H1 (cell line): ENCODE results near the gene ADGRV1. TPM values are rescaled to one million over a fixed set of nuclear protein-coding genes. Genes with fewer than 3 reads are reported as not detected.

Source experiments
- CTCF ChIA-PET: fragments of 300-600 bp; sonication (Branson Sonifier 250); formaldehyde crosslinking; loops from one replicate; lab custom pipeline; 2021; ENCODE audit not compliant: partially characterized antibody; lab: Charles Lee
- POLR2A ChIA-PET: fragments of 300-600 bp; sonication (Branson Sonifier 250); formaldehyde crosslinking; loops from one replicate; lab custom pipeline; 2021; ENCODE audit warnings: inconsistent platforms; ENCODE audit not compliant: partially characterized antibody; lab: Charles Lee
- DNase-seq, 2 experiments: peaks; one replicate each; pipeline versions ENCODE4 v3.0.0 to v3.0.0-alpha.2; 2010 to 2022; ENCODE audit warnings: low spot score in 2 of 2, low read depth in 1 of 2, mixed read lengths in 1 of 2
- FAIRE-seq: peaks from 2 replicates; lab custom pipeline; 2011; peaks lifted over from hg19 to GRCh38; lab: Jason Lieb, UNC
- H2AFZ ChIP-seq: 2 replicates; pipeline ENCODE4 v1.8.1; 2012; ENCODE audit warnings: low read length, inconsistent platforms
- H2AK5ac ChIP-seq: 2 replicates; pipeline ENCODE4 v1.6.1; 2013; ENCODE audit warnings: low read depth, low read length
- H2BK120ac ChIP-seq: replicated peaks from 2 replicates; pipeline ENCODE3; 2013; ENCODE audit warnings: low read depth, low read length, inconsistent platforms
- H2BK12ac ChIP-seq: 2 replicates; pipeline ENCODE4 v1.6.1; 2013; ENCODE audit warnings: low read depth, low read length
- H2BK15ac ChIP-seq: 2 replicates; pipeline ENCODE4 v1.6.1; 2013; ENCODE audit warnings: low read length
- H2BK20ac ChIP-seq: 2 replicates; pipeline ENCODE4 v1.6.1; 2013; ENCODE audit warnings: low read length
- H2BK5ac ChIP-seq: 2 replicates; pipeline ENCODE4 v1.6.1; 2013; ENCODE audit warnings: low read depth, low read length
- H3K14ac ChIP-seq: 2 replicates; pipeline ENCODE4 v1.6.1; 2013; ENCODE audit warnings: inconsistent platforms; ENCODE audit not compliant: insufficient read length
- H3K18ac ChIP-seq: 2 replicates; pipeline ENCODE4 v1.6.1; 2013; ENCODE audit warnings: low read length; ENCODE audit errors: extremely low read depth
- H3K23ac ChIP-seq: 2 replicates; pipeline ENCODE4 v1.6.1; 2013; ENCODE audit warnings: inconsistent platforms; ENCODE audit not compliant: insufficient read length
- H3K23me2 ChIP-seq: 2 replicates; pipeline ENCODE4 v1.6.1; 2013; ENCODE audit warnings: low read depth, low read length
- H3K27ac ChIP-seq: 2 replicates; pipeline ENCODE4 v1.6.1; 2011; ENCODE audit warnings: low read depth, low read length, inconsistent platforms
- H3K27me3 ChIP-seq, 4 experiments: replicated peaks in 1 of 4; 1 replicate in 1 of 4; 2 replicates in 3 of 4; pipeline versions ENCODE4 v1.6.1 to v1.8.1; 2011 to 2013; ENCODE audit warnings: low read length in 3 of 4, mild to moderate bottlenecking in 3 of 4, inconsistent platforms in 2 of 4, mixed read lengths in 2 of 4, moderate library complexity in 1 of 4; ENCODE audit not compliant: control insufficient read depth in 3 of 4, insufficient read depth in 3 of 4; ENCODE audit errors: extremely low read depth in 1 of 4
- H3K36me3 ChIP-seq, 4 experiments: 2 replicates each; pipeline versions ENCODE4 v1.6.1 to v1.8.1; 2011 to 2013; ENCODE audit warnings: mild to moderate bottlenecking in 4 of 4, low read length in 3 of 4, moderate library complexity in 2 of 4, control low read depth in 1 of 4, inconsistent platforms in 1 of 4; ENCODE audit not compliant: insufficient read depth in 4 of 4, control insufficient read depth in 2 of 4
- H3K4ac ChIP-seq: replicated peaks from 2 replicates; pipeline ENCODE3; 2013; ENCODE audit warnings: low read length, low read depth, mixed read lengths, inconsistent platforms; ENCODE audit not compliant: insufficient read length
- H3K4me1 ChIP-seq, 4 experiments: replicated peaks in 1 of 4; 1 replicate in 1 of 4; 2 replicates in 3 of 4; pipeline versions ENCODE4 v1.6.1 to v1.8.1; 2011 to 2013; ENCODE audit warnings: low read length in 3 of 4, inconsistent platforms in 2 of 4, mixed read lengths in 1 of 4; ENCODE audit not compliant: insufficient read depth in 4 of 4, control insufficient read depth in 3 of 4
- H3K4me2 ChIP-seq, 2 experiments: 2 replicates each; pipeline versions ENCODE4 v1.6.1 to v1.8.1; 2011 to 2013; ENCODE audit warnings: low read depth in 2 of 2, low read length in 2 of 2, control low read depth in 1 of 2, inconsistent platforms in 1 of 2, mild to moderate bottlenecking in 1 of 2; ENCODE audit not compliant: insufficient read depth in 1 of 2
- H3K4me3 ChIP-seq, 4 experiments: fragments of 200-600, 300-600 bp in 1 of 4; sonication (generic), shearing (Covaris generic), sonication (Bioruptor Twin) in 1 of 4; 2 replicates each; pipeline versions ENCODE4 v1.5.1 to v1.8.1; 2011 to 2016; ENCODE audit warnings: low read length in 4 of 4, low read depth in 3 of 4, control low read depth in 2 of 4, inconsistent platforms in 2 of 4, mild to moderate bottlenecking in 2 of 4, mixed read lengths in 1 of 4, moderate library complexity in 1 of 4; ENCODE audit not compliant: insufficient read depth in 2 of 4; ENCODE audit errors: extremely low read depth in 1 of 4
- H3K56ac ChIP-seq: replicated peaks from 2 replicates; pipeline ENCODE3; 2013; ENCODE audit warnings: low read depth, mild to moderate bottlenecking, mixed read lengths, low read length, inconsistent platforms; ENCODE audit not compliant: insufficient read length
- H3K79me1 ChIP-seq: 2 replicates; pipeline ENCODE4 v1.6.1; 2013; ENCODE audit warnings: low read depth, low read length, control low read depth
- H3K79me2 ChIP-seq, 2 experiments: 2 replicates each; pipeline versions ENCODE4 v1.6.1 to v1.8.1; 2012 to 2013; ENCODE audit warnings: low read length in 2 of 2, mild to moderate bottlenecking in 2 of 2, inconsistent platforms in 1 of 2; ENCODE audit not compliant: insufficient read depth in 2 of 2, control insufficient read depth in 1 of 2
- H3K9ac ChIP-seq, 4 experiments: replicated peaks in 1 of 4; 1 replicate in 1 of 4; 2 replicates in 3 of 4; pipeline versions ENCODE4 v1.6.1 to v1.8.1; 2011 to 2013; ENCODE audit warnings: low read depth in 3 of 4, low read length in 3 of 4, control low read depth in 2 of 4, mild to moderate bottlenecking in 2 of 4, moderate library complexity in 2 of 4, inconsistent platforms in 1 of 4; ENCODE audit errors: extremely low read depth in 1 of 4
- H3K9me3 ChIP-seq, 2 experiments: 2 replicates each; pipeline versions ENCODE4 v1.6.1 to v1.8.1; 2012 to 2013; ENCODE audit warnings: mild to moderate bottlenecking in 2 of 2, moderate library complexity in 2 of 2, control low read depth in 1 of 2, inconsistent platforms in 1 of 2, low read depth in 1 of 2, low read length in 1 of 2, mixed read lengths in 1 of 2; ENCODE audit not compliant: insufficient read depth in 2 of 2
- H4K20me1 ChIP-seq, 2 experiments: replicated peaks in 1 of 2; 2 replicates each; pipeline versions ENCODE3 to v1.8.1; 2011 to 2013; ENCODE audit warnings: inconsistent platforms in 2 of 2, low read length in 2 of 2, mild to moderate bottlenecking in 1 of 2; ENCODE audit not compliant: insufficient read depth in 2 of 2, control insufficient read depth in 1 of 2
- H4K5ac ChIP-seq: 2 replicates; pipeline ENCODE4 v1.6.1; 2013; ENCODE audit warnings: low read length, low read depth, mixed read lengths, inconsistent platforms; ENCODE audit not compliant: insufficient read length
- H4K8ac ChIP-seq: 2 replicates; pipeline ENCODE4 v1.8.0; 2013; ENCODE audit warnings: mild to moderate bottlenecking, moderate library complexity, low read length, inconsistent platforms; ENCODE audit not compliant: insufficient read depth; ENCODE audit errors: extremely low read depth
- H4K91ac ChIP-seq: replicated peaks from 2 replicates; pipeline ENCODE3; 2013; ENCODE audit warnings: low read length, mixed read lengths, inconsistent platforms; ENCODE audit not compliant: insufficient read length
- HDAC2 ChIP-seq, 2 experiments: fragments of 300-600 bp in 1 of 2; sonication (generic) in 1 of 2; IDR thresholded peaks; 2 replicates each; pipeline ENCODE4 v1.6.1; 2011 to 2012; ENCODE audit warnings: low read depth in 2 of 2, low read length in 2 of 2, mild to moderate bottlenecking in 2 of 2, moderate library complexity in 2 of 2, borderline replicate concordance in 1 of 2, inconsistent platforms in 1 of 2
- KDM4A ChIP-seq: IDR thresholded peaks from one replicate; pipeline ENCODE4 v1.7.1; 2012; ENCODE audit warnings: low read depth, mild to moderate bottlenecking, moderate library complexity, low read length, inconsistent platforms; ENCODE audit not compliant: severe bottlenecking
- RFX5 ChIP-seq: IDR thresholded peaks from 2 replicates; pipeline ENCODE4 v1.6.1; 2011; ENCODE audit warnings: low read depth, low read length, improper control_type of control experiment, borderline replicate concordance
- TAF1 ChIP-seq: IDR thresholded peaks from 2 replicates; pipeline ENCODE4 v1.6.1; 2011; ENCODE audit warnings: mild to moderate bottlenecking, low read depth, low read length
- WGBS, 2 experiments: shearing (Covaris generic) in 1 of 2; methylation state at CpG; one replicate each; pipeline versions ENCODE4 v1.1.6 to v1.1.7; 2013 to 2015; ENCODE audit warnings: low lambda C conversion rate in 2 of 2, mixed read lengths in 2 of 2, inconsistent platforms in 1 of 2, low coverage in 1 of 2, missing lambda C conversion rate in 1 of 2; ENCODE audit not compliant: insufficient replicate concordance in 2 of 2, insufficient coverage in 1 of 2, insufficient read length in 1 of 2; ENCODE audit errors: extremely low coverage in 1 of 2, missing lambda C conversion rate in 1 of 2; 5-methylcytosine and 5-hydroxymethylcytosine counted together
- polyA plus RNA-seq, 7 experiments: library from polyadenylated mRNA; depleted of rRNA in 3 of 7; stranded (reverse) in 5 of 7; unstranded in 2 of 7; fragments of >200 nt in 5 of 7; fragments of 200-250 nt in 2 of 7; gene quantifications; 1 replicate in 5 of 7; 2 replicates in 1 of 7; 4 replicates in 1 of 7; pipeline versions ENCODE4 v1.2.1 to v1.2.3, GENCODE V29; 2011 to 2013; ENCODE audit warnings: missing spikeins in 2 of 7, mixed read lengths in 2 of 7
- total RNA-seq: library from RNA; stranded (reverse); fragmentation: NEBNext Ultra II Directional; extraction: Animal tissue kit (Norgen Biotek cat#: 25700); gene quantifications from 2 replicates; pipeline ENCODE4 v1.2.1, GENCODE V29; 2021

The ADGRV1 gene
- total and polyA plus RNA-seq, 2 of the 8 experiments (the other 6 are each of a cell fraction or from before 2014, with no cell fraction given) = 53.1 to 62.2 TPM

GRCh38 chr5:91109634-91110033 lies 551.0 kb downstream of the ADGRV1 start:
- Histone ChIP-seq H3K56ac (no peak overlapping the region), H3K23ac (no peak overlapping the region), H2BK5ac (no peak overlapping the region), H3K4ac (no peak overlapping the region), H4K91ac (no peak overlapping the region), H4K20me1 (no peaks in the 10 kb centered on the region), H3K14ac (no peak overlapping the region), H2BK20ac (no peak overlapping the region), H2BK15ac (no peak overlapping the region), H4K5ac (no peak overlapping the region), H3K4me2 (no peak overlapping the region), H3K27me3 (no peaks in the 10 kb centered on the region), H3K79me2 (no peaks in the 10 kb centered on the region), H3K9ac (no peak overlapping the region), H3K23me2 (no peaks in the 10 kb centered on the region), H3K36me3 (peaks cover 0 to 8% (median 3%) of the 10 kb centered on the region in 4 experiments; a peak in 2 of 8 replicates), H3K18ac (no peak overlapping the region), H2AFZ (no peak overlapping the region), H3K4me3 (no peak overlapping the region), H3K79me1 (no peaks in the 10 kb centered on the region), H2BK120ac (no peak overlapping the region), H2AK5ac (no peak overlapping the region), H4K8ac (no peak overlapping the region), H2BK12ac (no peak overlapping the region), H3K4me1 (peaks cover 0 to 5% (median 2%) of the 10 kb centered on the region in 4 experiments; a peak in 3 of 7 replicates), H3K27ac (no peak overlapping the region), H3K9me3 (no peaks in the 10 kb centered on the region)
- ChIA-PET POLR2A (no interaction called here), CTCF (interaction anchor here (1.3 to 2.3 kb wide), 2 partner anchors 16 to 275 kb away, joined by 4 to 11 read pairs; no protein-coding TSS in a partner anchor)
- FAIRE-seq (no peak), DNase-seq (no peak)
- TF ChIP-seq TAF1 (no peak), HDAC2 (IDR thresholded peaks at IDR 0.05; ENCODE audit: borderline replicate concordance in 1 of 2, low read depth in 2 of 2, low read length in 2 of 2) (no peak), KDM4A (no peak), RFX5 (no peak)
- 72% methylated on average over 1 of the region's 1 CpG; no CpG with 5 or more reads in 1 of the 2 experiments for WGBS, 2 experiments
